Measurements from ENCODE around the gene GRHL3.

GRHL3 gene

DNA sequence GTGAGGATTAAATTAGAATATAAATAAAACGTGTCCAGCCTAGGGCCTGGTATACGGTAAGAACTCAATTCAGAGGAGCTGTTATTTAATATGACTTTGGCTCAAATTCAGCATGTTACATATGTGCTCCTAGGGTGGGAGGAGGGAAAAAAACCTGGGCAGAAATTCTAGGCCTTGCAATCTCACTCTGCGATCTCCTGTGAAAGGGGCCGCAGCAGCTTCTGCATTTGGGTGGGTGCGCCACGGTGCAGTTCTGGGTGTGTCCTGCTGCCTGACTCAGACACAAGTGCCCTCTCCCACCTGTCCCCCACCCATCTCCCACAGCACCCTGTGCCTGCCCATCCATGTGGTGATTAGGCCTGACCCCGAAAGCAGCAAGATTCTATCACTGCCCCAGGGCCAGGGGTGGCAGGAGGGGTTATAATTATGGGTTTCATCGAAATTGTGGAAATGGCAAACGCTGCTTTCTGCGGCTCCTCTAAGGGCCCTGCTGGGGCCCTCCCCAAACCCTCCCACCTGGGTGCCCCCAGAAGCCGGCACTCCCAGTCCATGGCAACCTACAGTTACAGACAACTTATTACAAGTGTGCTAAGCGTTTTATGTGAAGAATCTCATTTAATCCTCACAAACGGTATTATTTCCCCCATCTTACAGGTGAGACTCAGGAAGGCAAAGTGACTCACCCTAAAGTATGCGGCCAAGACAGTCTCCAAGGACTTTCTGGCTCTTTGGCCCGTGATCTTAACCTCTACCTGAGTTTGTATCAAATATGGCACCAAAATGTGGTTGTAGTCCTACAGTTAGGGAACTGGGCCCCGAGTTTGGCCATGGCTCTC, 25.5 kb upstream of the GRHL3 start:
- Histone ChIP-seq H3K9ac (ENCODE audit: low read depth in 1 of 2, low read length in 2 of 2) (no peak overlapping the region), H3K4me3 (ENCODE audit: low read depth in 1 of 2, low read length in 2 of 2) (no peak overlapping the region), H3K27ac (ENCODE audit: low read depth, low read length) (peak overlapping the region; percentile 13), H3K36me3 (ENCODE audit: control insufficient read depth in 1 of 2, insufficient read depth in 2 of 2, low read length in 2 of 2) (no peaks in the 10 kb centered on the region), H3K27me3 (ENCODE audit: control insufficient read depth in 1 of 2, insufficient read depth in 2 of 2, low read length in 2 of 2) (no peaks in the 10 kb centered on the region), H3K9me3 (ENCODE audit: control insufficient read depth in 1 of 2, low read length in 2 of 2) (no peaks in the 10 kb centered on the region), H3K4me1 (ENCODE audit: control insufficient read depth in 1 of 2, insufficient read depth in 2 of 2, low read length in 2 of 2) (peaks cover 13 to 23% of the 10 kb centered on the region in 2 donors)

DNA sequence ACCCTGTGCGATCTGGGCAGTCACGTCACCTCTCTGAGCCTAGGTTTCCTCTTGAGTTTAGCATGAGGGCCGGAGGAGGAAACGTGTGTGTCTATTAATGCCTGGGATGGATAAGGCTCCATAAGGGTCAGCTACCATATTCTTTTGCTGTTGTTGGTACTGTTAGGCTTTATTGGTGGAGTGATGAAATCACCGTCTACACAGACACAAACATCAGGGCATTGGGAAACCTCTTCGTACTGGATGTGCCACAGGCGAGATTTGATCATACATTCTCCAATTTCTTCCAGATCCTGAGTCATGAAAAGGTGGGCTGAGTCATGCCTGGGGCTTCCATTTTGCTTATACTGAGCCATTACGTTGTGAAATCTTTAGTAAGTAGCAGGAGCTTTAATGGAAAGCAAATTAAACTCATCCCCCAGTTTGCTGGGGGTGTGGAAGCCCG, 24.9 kb upstream of the GRHL3 start:
- Histone ChIP-seq H3K9me3 (ENCODE audit: control insufficient read depth in 1 of 2, low read length in 2 of 2) (no peaks in the 10 kb centered on the region), H3K27ac (ENCODE audit: low read depth, low read length) (peak overlapping the region; percentile 13), H3K36me3 (ENCODE audit: control insufficient read depth in 1 of 2, insufficient read depth in 2 of 2, low read length in 2 of 2) (no peaks in the 10 kb centered on the region), H3K9ac (ENCODE audit: low read depth in 1 of 2, low read length in 2 of 2) (no peak overlapping the region), H3K4me3 (ENCODE audit: low read depth in 1 of 2, low read length in 2 of 2) (no peak overlapping the region), H3K4me1 (ENCODE audit: control insufficient read depth in 1 of 2, insufficient read depth in 2 of 2, low read length in 2 of 2) (peaks cover 13 to 23% of the 10 kb centered on the region in 2 donors), H3K27me3 (ENCODE audit: control insufficient read depth in 1 of 2, insufficient read depth in 2 of 2, low read length in 2 of 2) (no peaks in the 10 kb centered on the region)

DNA sequence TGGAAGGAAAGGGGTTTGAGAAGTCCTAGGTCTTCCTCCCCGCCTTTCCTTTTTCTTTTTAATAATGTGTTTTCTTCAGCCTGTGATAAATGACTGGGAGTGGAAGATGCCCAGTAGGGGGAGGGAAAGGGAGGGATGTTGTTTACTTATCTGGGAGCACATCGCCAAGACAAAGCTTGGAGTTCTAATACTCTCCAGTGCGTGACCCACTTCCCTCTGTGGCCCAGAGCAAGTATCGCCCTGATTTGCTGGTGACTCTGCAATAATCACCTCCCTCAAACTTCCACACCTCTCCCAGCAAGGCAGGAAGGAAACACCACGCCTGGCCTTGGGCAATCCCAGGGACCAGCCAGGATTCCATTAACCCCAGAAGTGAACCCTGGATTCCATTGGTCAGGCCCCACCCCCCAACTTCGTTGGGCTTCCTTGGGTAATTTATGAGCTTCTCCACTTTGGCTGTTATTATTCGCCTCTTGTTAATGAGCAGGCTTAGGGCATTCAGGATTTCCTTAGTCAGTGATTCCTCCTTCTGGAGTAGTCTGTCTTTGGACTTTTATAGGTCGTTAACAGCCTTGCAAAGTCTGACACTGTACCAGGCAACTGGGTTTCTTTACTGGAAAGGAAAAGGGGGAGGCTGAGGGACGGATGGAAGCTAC, 24.3 kb upstream of the GRHL3 start:
- Histone ChIP-seq H3K9ac (ENCODE audit: low read depth in 1 of 2, low read length in 2 of 2) (no peak overlapping the region), H3K27me3 (ENCODE audit: control insufficient read depth in 1 of 2, insufficient read depth in 2 of 2, low read length in 2 of 2) (no peaks in the 10 kb centered on the region), H3K36me3 (ENCODE audit: control insufficient read depth in 1 of 2, insufficient read depth in 2 of 2, low read length in 2 of 2) (no peaks in the 10 kb centered on the region), H3K27ac (ENCODE audit: low read depth, low read length) (no peak overlapping the region), H3K4me3 (ENCODE audit: low read depth in 1 of 2, low read length in 2 of 2) (no peak overlapping the region), H3K9me3 (ENCODE audit: control insufficient read depth in 1 of 2, low read length in 2 of 2) (no peaks in the 10 kb centered on the region), H3K4me1 (ENCODE audit: control insufficient read depth in 1 of 2, insufficient read depth in 2 of 2, low read length in 2 of 2) (peaks cover 13 to 19% of the 10 kb centered on the region in 2 donors)

DNA sequence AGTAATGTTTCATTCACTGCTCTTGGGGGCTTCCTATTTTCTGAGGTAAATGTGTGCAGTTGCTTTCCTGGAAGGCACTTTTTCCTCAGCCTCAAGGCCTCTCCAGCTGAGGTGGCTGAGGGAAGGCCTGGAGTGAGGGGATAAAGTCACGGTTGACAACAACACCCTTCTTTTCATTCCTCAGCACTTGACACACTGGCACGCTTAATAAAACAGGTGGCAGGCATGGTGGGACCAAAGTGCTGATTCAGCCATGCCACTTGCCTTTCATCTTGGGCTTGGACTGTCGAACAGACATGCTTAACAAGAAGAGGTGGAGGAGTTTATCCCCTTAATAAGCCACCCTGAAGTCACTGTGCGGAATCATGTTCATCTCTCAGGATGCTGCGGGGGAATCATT, 23.6 kb upstream of the GRHL3 start:
- Histone ChIP-seq H3K27ac (ENCODE audit: low read depth, low read length) (no peak overlapping the region), H3K36me3 (ENCODE audit: control insufficient read depth in 1 of 2, insufficient read depth in 2 of 2, low read length in 2 of 2) (no peaks in the 10 kb centered on the region), H3K4me3 (ENCODE audit: low read depth in 1 of 2, low read length in 2 of 2) (no peak overlapping the region), H3K9ac (ENCODE audit: low read depth in 1 of 2, low read length in 2 of 2) (no peak overlapping the region), H3K4me1 (ENCODE audit: control insufficient read depth in 1 of 2, insufficient read depth in 2 of 2, low read length in 2 of 2) (peaks cover 13 to 16% of the 10 kb centered on the region in 2 donors), H3K27me3 (ENCODE audit: control insufficient read depth in 1 of 2, insufficient read depth in 2 of 2, low read length in 2 of 2) (no peaks in the 10 kb centered on the region), H3K9me3 (ENCODE audit: control insufficient read depth in 1 of 2, low read length in 2 of 2) (no peaks in the 10 kb centered on the region)

DNA sequence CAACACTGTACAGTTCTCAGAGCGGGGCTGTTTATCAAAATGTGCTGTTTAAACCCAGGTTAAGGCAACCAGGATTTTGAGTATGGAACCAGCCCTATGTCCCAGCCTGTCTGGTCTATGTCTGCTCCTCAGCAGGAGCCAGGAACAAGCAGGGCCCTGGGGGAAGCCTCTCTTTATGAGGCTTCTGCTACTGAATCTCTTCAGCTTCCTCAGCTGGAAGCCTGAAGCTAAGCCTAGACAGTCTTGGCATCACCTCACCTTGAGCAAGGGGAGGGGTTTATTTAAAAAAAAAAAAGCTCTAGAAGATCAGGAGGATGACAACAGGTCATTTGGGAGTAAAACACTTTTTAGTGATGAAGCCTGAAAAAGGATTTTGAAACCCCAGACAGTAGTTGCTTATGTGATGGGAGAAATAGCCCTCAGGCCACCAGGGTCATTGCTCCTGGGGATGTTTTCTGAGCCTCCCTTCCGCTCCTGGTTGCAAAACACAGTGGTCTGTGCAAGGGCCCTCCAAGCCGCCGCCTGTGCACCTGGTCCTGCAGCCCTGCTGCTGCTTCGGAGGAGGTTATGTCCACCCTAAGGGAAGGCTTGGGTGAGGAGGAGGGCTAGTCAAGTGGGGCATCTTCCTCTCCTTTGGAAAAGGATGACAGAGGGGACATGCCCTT, 21.8 kb upstream of the GRHL3 start:
- no peaks in the 10 kb centered on the region for H3K27me3 ChIP-seq (ENCODE audit: control insufficient read depth in 1 of 2, insufficient read depth in 2 of 2, low read length in 2 of 2)
- no peak overlapping the region for H3K9ac ChIP-seq (ENCODE audit: low read depth in 1 of 2, low read length in 2 of 2)
- H3K27ac ChIP-seq (ENCODE audit: low read depth, low read length) = no peak overlapping the region
- H3K36me3 ChIP-seq (ENCODE audit: control insufficient read depth in 1 of 2, insufficient read depth in 2 of 2, low read length in 2 of 2) = no peaks in the 10 kb centered on the region
- no peak overlapping the region for H3K4me3 ChIP-seq (ENCODE audit: low read depth in 1 of 2, low read length in 2 of 2)
- peaks cover 20 to 28% of the 10 kb centered on the region in 2 donors for H3K4me1 ChIP-seq (ENCODE audit: control insufficient read depth in 1 of 2, insufficient read depth in 2 of 2, low read length in 2 of 2)
- no peaks in the 10 kb centered on the region for H3K9me3 ChIP-seq (ENCODE audit: control insufficient read depth in 1 of 2, low read length in 2 of 2)

DNA sequence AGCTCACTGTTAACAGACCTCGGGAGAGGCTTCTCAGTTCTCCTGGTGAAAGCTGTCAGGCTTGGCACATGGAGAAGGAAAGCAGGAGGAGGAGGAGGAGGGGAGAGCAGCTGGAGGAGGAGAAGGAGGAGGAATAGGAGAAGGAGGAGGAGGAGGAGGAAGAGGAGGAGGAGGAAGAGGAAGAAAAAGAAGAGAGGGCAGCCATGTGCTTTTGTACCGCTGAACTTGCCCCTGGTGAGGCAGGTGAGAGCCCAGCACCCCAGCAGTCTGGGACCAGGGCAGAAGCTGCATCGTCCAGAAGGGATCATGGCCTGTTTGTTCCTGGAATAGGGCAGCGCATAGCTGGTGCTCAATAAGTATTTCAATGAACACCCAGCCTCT, 21.3 kb upstream of the GRHL3 start:
- peaks cover 24 to 28% of the 10 kb centered on the region in 2 donors for H3K4me1 ChIP-seq (ENCODE audit: control insufficient read depth in 1 of 2, insufficient read depth in 2 of 2, low read length in 2 of 2)
- H3K27ac ChIP-seq (ENCODE audit: low read depth, low read length) = no peak overlapping the region
- H3K27me3 ChIP-seq (ENCODE audit: control insufficient read depth in 1 of 2, insufficient read depth in 2 of 2, low read length in 2 of 2) = no peaks in the 10 kb centered on the region
- H3K9ac ChIP-seq (ENCODE audit: low read depth in 1 of 2, low read length in 2 of 2) = no peak overlapping the region
- no peak overlapping the region for H3K4me3 ChIP-seq (ENCODE audit: low read depth in 1 of 2, low read length in 2 of 2)
- no peaks in the 10 kb centered on the region for H3K9me3 ChIP-seq (ENCODE audit: control insufficient read depth in 1 of 2, low read length in 2 of 2)
- H3K36me3 ChIP-seq (ENCODE audit: control insufficient read depth in 1 of 2, insufficient read depth in 2 of 2, low read length in 2 of 2) = no peaks in the 10 kb centered on the region

DNA sequence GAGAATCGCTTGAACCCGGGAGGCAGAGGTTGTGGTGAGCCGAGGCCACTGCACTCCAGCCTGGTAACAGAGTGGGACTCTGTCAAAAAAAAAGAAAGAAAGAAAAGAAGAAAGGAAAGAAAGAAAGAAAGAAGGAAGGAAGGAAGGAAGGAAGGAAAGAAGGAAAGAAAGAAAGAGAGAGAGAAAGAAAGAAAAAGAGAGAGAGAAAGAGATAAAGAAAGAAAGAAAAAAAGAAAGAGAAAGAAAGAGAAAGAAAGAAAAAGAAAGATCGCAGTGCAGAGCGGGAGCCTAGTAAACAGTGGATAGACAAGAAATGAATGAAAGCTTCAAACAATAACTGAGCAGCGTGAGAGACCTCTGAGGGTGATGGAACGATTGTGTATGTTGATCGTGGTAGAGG, 20.6 kb upstream of the GRHL3 start:
- Histone ChIP-seq H3K27ac (ENCODE audit: low read depth, low read length) (no peak overlapping the region), H3K27me3 (ENCODE audit: control insufficient read depth in 1 of 2, insufficient read depth in 2 of 2, low read length in 2 of 2) (no peaks in the 10 kb centered on the region), H3K4me3 (ENCODE audit: low read depth in 1 of 2, low read length in 2 of 2) (no peak overlapping the region), H3K9me3 (ENCODE audit: control insufficient read depth in 1 of 2, low read length in 2 of 2) (no peaks in the 10 kb centered on the region), H3K4me1 (ENCODE audit: control insufficient read depth in 1 of 2, insufficient read depth in 2 of 2, low read length in 2 of 2) (peaks cover 24 to 28% of the 10 kb centered on the region in 2 donors), H3K9ac (ENCODE audit: low read depth in 1 of 2, low read length in 2 of 2) (no peak overlapping the region), H3K36me3 (ENCODE audit: control insufficient read depth in 1 of 2, insufficient read depth in 2 of 2, low read length in 2 of 2) (no peaks in the 10 kb centered on the region)

DNA sequence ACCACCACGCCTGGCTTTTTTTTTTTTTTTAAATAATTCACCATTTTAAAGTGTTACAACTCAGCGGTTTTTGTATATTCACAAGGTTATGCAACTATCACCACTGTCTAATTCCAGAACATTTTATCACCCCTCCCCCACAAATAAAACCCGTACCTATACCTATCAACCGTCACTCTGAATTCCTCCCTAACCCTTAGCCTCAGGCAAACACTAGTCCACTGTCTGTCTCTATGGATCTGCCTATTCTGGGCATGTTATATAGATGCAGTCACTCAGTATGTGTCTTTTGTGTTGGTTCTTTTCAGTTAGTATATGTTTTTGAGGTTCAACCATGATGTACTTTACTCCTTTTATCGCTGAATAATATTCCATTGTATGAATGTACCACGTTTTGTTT, 19.3 kb upstream of the GRHL3 start:
- Histone ChIP-seq H3K9me3 (ENCODE audit: control insufficient read depth in 1 of 2, low read length in 2 of 2) (no peaks in the 10 kb centered on the region), H3K36me3 (ENCODE audit: control insufficient read depth in 1 of 2, insufficient read depth in 2 of 2, low read length in 2 of 2) (no peaks in the 10 kb centered on the region), H3K27ac (ENCODE audit: low read depth, low read length) (no peak overlapping the region), H3K4me1 (ENCODE audit: control insufficient read depth in 1 of 2, insufficient read depth in 2 of 2, low read length in 2 of 2) (peaks cover 19 to 21% of the 10 kb centered on the region in 2 donors), H3K4me3 (ENCODE audit: low read depth in 1 of 2, low read length in 2 of 2) (no peak overlapping the region), H3K9ac (ENCODE audit: low read depth in 1 of 2, low read length in 2 of 2) (no peak overlapping the region), H3K27me3 (ENCODE audit: control insufficient read depth in 1 of 2, insufficient read depth in 2 of 2, low read length in 2 of 2) (no peaks in the 10 kb centered on the region)

DNA sequence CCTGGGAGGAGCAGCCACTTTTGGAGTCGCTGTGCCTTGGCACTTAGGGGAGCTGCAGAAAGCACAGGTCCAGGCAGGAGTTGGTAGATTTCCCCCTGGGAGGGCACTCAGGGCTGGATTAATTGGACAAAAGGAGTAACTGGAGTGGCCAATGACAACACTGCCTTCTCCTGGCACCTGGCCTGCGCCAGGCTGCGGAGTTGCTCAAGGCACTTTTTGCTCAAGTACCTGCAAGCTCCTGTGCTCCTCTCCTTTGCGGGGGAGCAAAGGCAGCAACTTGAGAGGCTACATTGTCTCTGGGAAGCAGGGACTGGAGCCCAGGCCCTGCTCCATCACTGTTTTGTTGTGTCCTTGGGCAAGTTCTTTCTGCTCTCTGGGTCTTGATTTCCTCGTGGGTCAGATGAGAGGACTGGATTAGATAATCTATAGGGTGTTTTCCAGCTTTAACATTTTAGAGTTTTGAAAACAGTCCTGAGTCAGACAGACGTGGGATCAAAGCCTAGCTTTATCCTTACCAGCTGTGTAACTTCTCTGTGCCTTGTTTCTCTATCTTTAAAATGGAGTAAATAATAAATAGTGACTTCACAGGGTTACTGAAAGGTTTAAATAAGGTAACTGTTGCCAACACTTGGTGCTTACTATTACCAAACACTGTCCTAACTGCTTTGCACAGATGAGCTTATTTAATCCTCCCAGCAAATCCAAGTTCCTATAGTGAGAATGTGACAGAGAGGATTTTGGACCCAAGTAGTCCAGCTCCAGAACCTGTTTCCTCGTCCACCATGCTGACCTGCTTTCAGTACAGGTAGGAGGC, 18.0 kb upstream of the GRHL3 start:
- Histone ChIP-seq H3K9me3 (ENCODE audit: control insufficient read depth in 1 of 2, low read length in 2 of 2) (no peaks in the 10 kb centered on the region), H3K36me3 (ENCODE audit: control insufficient read depth in 1 of 2, insufficient read depth in 2 of 2, low read length in 2 of 2) (no peaks in the 10 kb centered on the region), H3K27ac (ENCODE audit: low read depth, low read length) (no peak overlapping the region), H3K9ac (ENCODE audit: low read depth in 1 of 2, low read length in 2 of 2) (no peak overlapping the region), H3K27me3 (ENCODE audit: control insufficient read depth in 1 of 2, insufficient read depth in 2 of 2, low read length in 2 of 2) (no peaks in the 10 kb centered on the region), H3K4me1 (ENCODE audit: control insufficient read depth in 1 of 2, insufficient read depth in 2 of 2, low read length in 2 of 2) (peaks cover 11 to 12% of the 10 kb centered on the region in 2 donors), H3K4me3 (ENCODE audit: low read depth in 1 of 2, low read length in 2 of 2) (no peak overlapping the region)

Data from duodenal mucosa (tissue), 2 donors.